Uterus (tissue), 4 donors: ENCODE results near the gene PDZD8. TPM values are rescaled to one million over a fixed set of nuclear protein-coding genes. Genes with fewer than 3 reads are reported as not detected.
"Not testable (repeated sequence)": the region's sequence is repeated elsewhere in the genome, so short reads cannot be mapped to it uniquely, and the experiment has no call there.

Source experiments
- DNase-seq, 2 donors: peaks; one replicate each; pipeline ENCODE4 v3.0.0-alpha.2; 2019 to 2020
- H3K27ac ChIP-seq, 2 donors: fragments of 200-600 bp; sonication (generic); 1 replicate in 1 of 2; 2 replicates in 1 of 2; pipeline ENCODE4 v1.5.1; 2016 to 2018
- H3K27me3 ChIP-seq, 2 donors: fragments of 200-600 bp; sonication (generic); one replicate each; pipeline ENCODE4 v1.5.1; 2018 to 2019; ENCODE audit warnings: control low read depth in 1 of 2
- H3K36me3 ChIP-seq, 2 donors: fragments of 200-600 bp; sonication (generic); one replicate each; pipeline ENCODE4 v1.5.1; 2019; ENCODE audit warnings: control low read depth in 1 of 2
- H3K4me1 ChIP-seq, 2 donors: fragments of 200-600 bp; sonication (generic); one replicate each; pipeline ENCODE4 v1.5.1; 2018 to 2019; ENCODE audit warnings: control low read depth in 1 of 2
- H3K4me3 ChIP-seq, 2 donors: fragments of 200-600 bp; sonication (generic); 1 replicate in 1 of 2; 2 replicates in 1 of 2; pipeline ENCODE4 v1.5.1; 2018 to 2019; ENCODE audit warnings: mild to moderate bottlenecking in 1 of 2
- H3K9me3 ChIP-seq, 2 donors: fragments of 200-600 bp; sonication (generic); one replicate each; pipeline ENCODE4 v1.5.1; 2019; ENCODE audit warnings: control low read depth in 1 of 2
- CTCF ChIP-seq, 4 experiments: fragments of 200-600 bp in 2 of 4; fragments of 450-650 bp in 2 of 4; sonication (generic) in 2 of 4; IDR thresholded peaks; one replicate each; pipeline ENCODE4 v1.5.1; 2016 to 2019; ENCODE audit warnings: antibody characterized with exemption in 4 of 4, mild to moderate bottlenecking in 2 of 4, moderate library complexity in 1 of 4
- POLR2A ChIP-seq, 2 donors: fragments of 450-650 bp; IDR thresholded peaks; one replicate each; pipeline ENCODE4 v1.6.1; 2016; ENCODE audit warnings: antibody characterized with exemption in 2 of 2, mild to moderate bottlenecking in 1 of 2, moderate library complexity in 1 of 2
- intact Hi-C: fragments of 100-400 bp; cut with DNase I; formaldehyde crosslinking; loops from one replicate; pipeline ENCODE4 v1.15.1; 2023; ENCODE audit warnings: low total_unique reads
- total RNA-seq, 4 donors: library from RNA; depleted of rRNA in 3 of 4; stranded (reverse); fragments of >200 nt in 3 of 4; gene quantifications; one replicate each; pipeline versions ENCODE4 v1.1.0 to v1.2.4, GENCODE V29; 2014 to 2023
- donor health status: DM: yes; HTN: yes; CAD: no.

The PDZD8 gene
- total RNA-seq, 4 donors from 2014 or later = 13.8 to 44.1 (median 35.6) TPM

DNA sequence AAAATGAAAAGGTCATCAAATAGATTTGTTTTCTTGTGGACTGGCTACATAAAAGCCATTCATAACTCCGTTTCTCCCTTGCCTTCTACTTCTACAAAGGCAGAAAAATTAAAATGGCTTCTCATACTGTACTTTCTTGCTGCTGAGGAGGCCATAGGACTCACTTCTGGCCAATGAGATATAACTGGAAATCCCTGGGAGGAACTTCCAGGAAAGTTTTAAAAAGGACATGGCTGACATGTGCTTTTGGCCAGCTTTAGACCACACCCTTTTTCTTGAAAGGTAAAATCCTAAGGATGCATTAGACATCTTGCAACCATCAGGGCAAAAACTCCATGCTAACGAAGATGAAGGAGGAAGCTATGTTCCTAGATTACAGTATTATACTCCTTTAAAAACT lies 58.5 kb downstream of the PDZD8 start:
- DNase-seq = no peak
- Histone ChIP-seq H3K36me3 (no peaks in the 10 kb centered on the region), H3K27me3 (no peaks in the 10 kb centered on the region), H3K4me1 (no peaks in the 10 kb centered on the region), H3K9me3 (no peaks in the 10 kb centered on the region), H3K4me3 (no peak overlapping the region), H3K27ac (no peak overlapping the region)
- TF ChIP-seq POLR2A (IDR thresholded peaks at IDR 0.05) = no peak
- TF ChIP-seq CTCF (IDR thresholded peaks at IDR 0.05) = no peak
- intact Hi-C loops = no loop called here

- no peaks in the 10 kb centered on the region for H3K36me3 ChIP-seq
- intact Hi-C loops = no loop called here
- H3K4me3 ChIP-seq = no peak overlapping the region
- DNase-seq = no peak
- TF ChIP-seq CTCF (IDR thresholded peaks at IDR 0.05) = no peak
- H3K27me3 ChIP-seq = no peaks in the 10 kb centered on the region
- H3K9me3 ChIP-seq = no peaks in the 10 kb centered on the region
- no peak overlapping the region for H3K27ac ChIP-seq
- no peaks in the 10 kb centered on the region for H3K4me1 ChIP-seq
Measured at GRCh38 chr10:117313641-117314040, 61.6 kb downstream of the PDZD8 start.

- Histone ChIP-seq H3K9me3 (no peaks in the 10 kb centered on the region), H3K27me3 (no peaks in the 10 kb centered on the region), H3K4me3 (no peak overlapping the region), H3K27ac (no peak overlapping the region), H3K4me1 (no peaks in the 10 kb centered on the region), H3K36me3 (no peaks in the 10 kb centered on the region)
- TF ChIP-seq POLR2A (IDR thresholded peaks at IDR 0.05) (no peak), CTCF (IDR thresholded peaks at IDR 0.05) (no peak)
- intact Hi-C loops = no loop called here
- DNase-seq = no peak
Measured at GRCh38 chr10:117312430-117312829, 62.8 kb downstream of the PDZD8 start.

DNA sequence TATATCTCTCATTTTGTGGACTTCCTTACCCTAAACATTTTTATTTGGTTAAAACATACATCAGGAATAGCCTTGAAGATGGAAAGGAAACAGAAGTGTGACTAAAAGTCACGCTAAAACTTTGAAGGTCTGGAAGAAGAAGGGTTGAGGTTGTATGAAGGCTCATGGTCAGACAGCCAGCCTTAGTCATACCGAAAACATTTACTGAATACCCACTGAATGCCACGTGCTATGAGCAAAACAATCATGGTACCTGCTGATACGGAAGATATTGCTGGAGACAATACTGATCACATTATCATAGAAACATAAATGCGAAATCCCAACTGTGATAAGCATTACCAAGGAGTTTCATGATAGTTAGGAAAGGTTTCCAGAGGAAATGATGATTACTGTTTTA lies 64.0 kb downstream of the PDZD8 start:
- no peaks in the 10 kb centered on the region for H3K9me3 ChIP-seq
- no peaks in the 10 kb centered on the region for H3K4me1 ChIP-seq
- H3K36me3 ChIP-seq = no peaks in the 10 kb centered on the region
- intact Hi-C loops = no loop called here
- no peak for TF ChIP-seq POLR2A (IDR thresholded peaks at IDR 0.05)
- no peak for TF ChIP-seq CTCF (IDR thresholded peaks at IDR 0.05)
- no peak for DNase-seq
- no peaks in the 10 kb centered on the region for H3K27me3 ChIP-seq
- H3K27ac ChIP-seq = no peak overlapping the region
- no peak overlapping the region for H3K4me3 ChIP-seq

DNA sequence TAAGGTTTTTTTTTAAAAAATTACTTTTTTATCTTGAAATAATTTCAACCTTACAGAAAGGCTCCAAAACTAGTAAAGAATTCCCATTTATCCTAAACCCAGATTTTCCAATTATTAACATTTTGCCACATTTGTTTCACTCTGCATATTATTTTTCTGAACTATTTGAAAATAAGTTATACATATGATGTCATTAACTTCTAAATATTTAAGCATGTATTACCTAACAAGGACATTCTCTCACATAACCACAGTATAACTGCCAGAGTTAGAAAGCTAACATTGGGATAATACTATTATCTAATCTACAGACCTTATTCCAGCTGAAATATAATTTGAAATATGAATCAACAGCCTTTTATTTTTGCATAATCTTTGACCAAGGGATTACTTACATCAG lies 68.6 kb downstream of the PDZD8 start:
- DNase-seq = no peak
- intact Hi-C loops = no loop called here
- Histone ChIP-seq H3K4me1 (no peaks in the 10 kb centered on the region), H3K36me3 (no peaks in the 10 kb centered on the region), H3K27me3 (no peaks in the 10 kb centered on the region), H3K9me3 (no peaks in the 10 kb centered on the region), H3K4me3 (no peak overlapping the region), H3K27ac (no peak overlapping the region)
- no peak for TF ChIP-seq CTCF (IDR thresholded peaks at IDR 0.05)
- TF ChIP-seq POLR2A (IDR thresholded peaks at IDR 0.05) = no peak

GRCh38 chr10:117303451-117303850 lies 71.8 kb downstream of the PDZD8 start:
- intact Hi-C loops = not testable (repeated sequence)

More at GRCh38 chr10:117303451-117303850, 71.8 kb downstream of the PDZD8 start:
- not testable (repeated sequence) for H3K36me3 ChIP-seq, H3K27me3 ChIP-seq, H3K4me1 ChIP-seq, DNase-seq, H3K27ac ChIP-seq, H3K4me3 ChIP-seq, H3K9me3 ChIP-seq
